Nephron progenitor cell (in vitro differentiated cells): ENCODE measurements around the gene NCAPG2.

Source experiments
- DNase-seq: peaks from one replicate; pipeline ENCODE4 v3.0.0; 2021
- H3K27ac Mint-ChIP-seq: 2 replicates; pipeline ENCODE4 v1.8.0; 2021; ENCODE audit warnings: mild to moderate bottlenecking, moderate library complexity, mixed read lengths
- H3K27me3 Mint-ChIP-seq: 2 replicates; pipeline ENCODE4 v1.8.0; 2021; ENCODE audit warnings: mild to moderate bottlenecking, low read depth, mixed read lengths; ENCODE audit not compliant: poor library complexity
- H3K36me3 Mint-ChIP-seq: 2 replicates; pipeline ENCODE4 v1.8.0; 2021; ENCODE audit warnings: low read depth, mixed read lengths
- H3K4me1 Mint-ChIP-seq: 2 replicates; pipeline ENCODE4 v1.8.0; 2021; ENCODE audit warnings: mixed read lengths
- H3K4me3 Mint-ChIP-seq: 2 replicates; pipeline ENCODE4 v1.8.0; 2021; ENCODE audit warnings: mild to moderate bottlenecking, moderate library complexity, mixed read lengths
- H3K9me3 Mint-ChIP-seq: 2 replicates; pipeline ENCODE4 v1.8.0; 2021; ENCODE audit warnings: mild to moderate bottlenecking, moderate library complexity, mixed read lengths
- CTCF ChIP-seq: fragments of 200-600 bp; sonication (generic); IDR thresholded peaks from 2 replicates; pipeline ENCODE4 v1.5.0; 2021; ENCODE audit warnings: antibody characterized with exemption

The NCAPG2 gene

GRCh38 chr7:158727690-158728089, 23.1 kb upstream of the NCAPG2 start:
- peaks cover 8% of the 10 kb centered on the region for H3K27me3 Mint-ChIP-seq
- no peak for TF ChIP-seq CTCF

GRCh38 chr7:158726277-158726807, 21.7 kb upstream of the NCAPG2 start:
- no peak overlapping the region for H3K27ac Mint-ChIP-seq
- peaks cover 14% of the 10 kb centered on the region for H3K36me3 Mint-ChIP-seq
- H3K4me3 Mint-ChIP-seq = no peak overlapping the region
- peaks cover 8% of the 10 kb centered on the region for H3K27me3 Mint-ChIP-seq
- H3K9me3 Mint-ChIP-seq = no peaks in the 10 kb centered on the region
- TF ChIP-seq CTCF = no peak
- DNase-seq = no peak
- H3K4me1 Mint-ChIP-seq = no peaks in the 10 kb centered on the region

More at GRCh38 chr7:158727690-158728089, 23.1 kb upstream of the NCAPG2 start:
- Mint-ChIP-seq H3K36me3 (peaks cover 14% of the 10 kb centered on the region), H3K27ac (no peak overlapping the region), H3K4me3 (no peak overlapping the region), H3K9me3 (no peaks in the 10 kb centered on the region), H3K4me1 (no peaks in the 10 kb centered on the region)
- no peak for DNase-seq

- H3K9me3 Mint-ChIP-seq = no peaks in the 10 kb centered on the region
- no peak for DNase-seq
- H3K36me3 Mint-ChIP-seq = peaks cover 9% of the 10 kb centered on the region
- no peak overlapping the region for H3K27ac Mint-ChIP-seq
- H3K4me1 Mint-ChIP-seq = no peaks in the 10 kb centered on the region
- TF ChIP-seq CTCF = no peak
- peaks cover 8% of the 10 kb centered on the region for H3K27me3 Mint-ChIP-seq
- H3K4me3 Mint-ChIP-seq = no peak overlapping the region
Measured at GRCh38 chr7:158725506-158725800, 20.8 kb upstream of the NCAPG2 start.

GRCh38 chr7:158724658-158725505, 20.3 kb upstream of the NCAPG2 start:
- H3K4me3 Mint-ChIP-seq = no peak overlapping the region
- DNase-seq = no peak

GRCh38 chr7:158723714-158724385, 19.2 kb upstream of the NCAPG2 start:
- Mint-ChIP-seq H3K4me3 (no peak overlapping the region), H3K27me3 (peaks cover 19% of the 10 kb centered on the region), H3K27ac (no peak overlapping the region), H3K9me3 (no peaks in the 10 kb centered on the region), H3K4me1 (no peaks in the 10 kb centered on the region), H3K36me3 (no peaks in the 10 kb centered on the region)
- TF ChIP-seq CTCF = no peak
- no peak for DNase-seq

More at GRCh38 chr7:158724658-158725505, 20.3 kb upstream of the NCAPG2 start:
- Mint-ChIP-seq H3K27me3 (peaks cover 9% of the 10 kb centered on the region), H3K27ac (no peak overlapping the region), H3K4me1 (no peaks in the 10 kb centered on the region), H3K9me3 (no peaks in the 10 kb centered on the region), H3K36me3 (peaks cover 3% of the 10 kb centered on the region)
- no peak for TF ChIP-seq CTCF
